CD4-positive, alpha-beta T cell treated with Interleukin-2 at 100 ng/mL for 4 hours (primary cell): ENCODE measurements around the gene IL17B.

Source experiments
- DNase-seq: peaks from one replicate; pipeline ENCODE4 v3.0.0-alpha.2; 2020; ENCODE audit warnings: low spot score

The IL17B gene

GRCh38 chr5:149357370-149358293, 21.5 kb downstream of the IL17B start, which contains the start of gene PCYOX1L:
PCYOX1L (plus strand) TSS chr5:149358046; CDS start chr5:149358069, 23 bp downstream.
- peak; percentile 97 for DNase-seq

- no peak for DNase-seq
These were observed 22.7 kb downstream of the IL17B start for GRCh38 chr5:149356391-149356790.

GRCh38 chr5:149355688-149356087, 23.4 kb downstream of the IL17B start:
- no peak for DNase-seq

DNA sequence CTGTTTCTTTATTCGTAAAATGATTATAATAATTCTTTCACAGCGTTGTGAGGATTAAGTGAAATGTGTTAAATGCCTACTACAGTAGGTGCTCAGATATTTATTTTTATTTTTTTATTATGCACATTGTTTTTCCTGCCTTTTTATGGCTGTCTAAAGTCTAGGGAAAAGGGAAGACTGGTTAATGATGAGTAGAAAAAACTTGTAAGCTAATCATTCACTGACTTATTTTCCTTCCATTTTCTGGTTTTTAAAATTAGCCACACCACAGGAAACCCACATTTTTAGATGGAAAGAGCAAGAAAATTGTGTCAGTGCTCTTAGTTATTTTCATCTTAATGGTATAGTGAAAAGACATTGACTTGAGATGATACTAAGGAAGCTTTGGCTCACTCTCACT, 25.2 kb downstream of the IL17B start:
- no peak for DNase-seq

DNA sequence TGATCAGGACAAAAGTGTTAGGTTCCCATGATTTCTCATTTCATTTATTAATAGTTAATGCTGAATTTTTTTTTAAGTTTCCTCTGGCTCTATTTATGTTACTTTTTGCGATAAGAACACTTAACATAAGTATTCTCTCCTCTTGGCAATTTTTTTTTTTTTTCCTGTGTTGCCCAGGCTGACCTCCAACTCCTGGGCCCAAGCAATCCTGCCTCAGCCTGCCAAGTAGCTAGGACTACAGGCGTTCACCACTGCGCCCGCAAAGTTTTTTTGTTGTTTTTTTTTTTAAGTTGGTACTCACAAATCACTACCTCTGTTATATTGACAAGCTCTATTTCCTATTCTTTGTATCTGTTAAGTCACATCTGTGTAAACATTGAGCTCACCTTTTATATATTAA, 26.9 kb downstream of the IL17B start:
- DNase-seq = no peak

- no peak for DNase-seq
These were observed 29.7 kb downstream of the IL17B start for GRCh38 chr5:149349382-149349781.

GRCh38 chr5:149348518-149348917, 30.6 kb downstream of the IL17B start:
- DNase-seq = peak; percentile 67

- no peak for DNase-seq
These were observed 33.2 kb downstream of the IL17B start for GRCh38 chr5:149345892-149346222.

GRCh38 chr5:149345147-149345891, 33.8 kb downstream of the IL17B start, which contains the start of gene GRPEL2:
GRPEL2 (plus strand) TSS chr5:149345499; CDS start chr5:149345540, 41 bp downstream.
- DNase-seq = peak; percentile 92

- no peak for DNase-seq
These were observed 34.9 kb downstream of the IL17B start for GRCh38 chr5:149344151-149344550.

- DNase-seq = no peak
These were observed 37.2 kb downstream of the IL17B start for GRCh38 chr5:149341876-149342275.

DNA sequence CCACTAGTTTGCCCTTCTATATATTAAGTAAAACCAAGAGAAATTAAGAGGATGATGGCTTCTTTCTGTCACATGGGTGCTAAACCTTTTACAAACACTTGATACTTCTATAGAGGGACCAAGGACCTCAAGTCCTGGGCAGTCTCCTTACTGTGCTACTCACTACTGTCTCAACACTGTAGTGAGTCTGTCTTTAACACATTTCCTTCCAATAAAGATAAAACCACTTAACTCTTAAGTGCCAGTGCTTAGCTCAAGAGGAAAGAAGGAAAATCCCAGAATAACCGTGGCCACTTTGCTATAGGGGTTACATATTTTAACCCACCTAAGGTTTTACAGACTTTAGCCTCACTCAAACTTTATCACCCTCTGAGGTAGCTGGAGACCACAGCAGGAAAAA, 38.2 kb downstream of the IL17B start:
- DNase-seq = no peak

GRCh38 chr5:149338364-149338763, 40.7 kb downstream of the IL17B start:
- no peak for DNase-seq

- DNase-seq = no peak
These were observed 41.4 kb downstream of the IL17B start for GRCh38 chr5:149337736-149338135.

DNA sequence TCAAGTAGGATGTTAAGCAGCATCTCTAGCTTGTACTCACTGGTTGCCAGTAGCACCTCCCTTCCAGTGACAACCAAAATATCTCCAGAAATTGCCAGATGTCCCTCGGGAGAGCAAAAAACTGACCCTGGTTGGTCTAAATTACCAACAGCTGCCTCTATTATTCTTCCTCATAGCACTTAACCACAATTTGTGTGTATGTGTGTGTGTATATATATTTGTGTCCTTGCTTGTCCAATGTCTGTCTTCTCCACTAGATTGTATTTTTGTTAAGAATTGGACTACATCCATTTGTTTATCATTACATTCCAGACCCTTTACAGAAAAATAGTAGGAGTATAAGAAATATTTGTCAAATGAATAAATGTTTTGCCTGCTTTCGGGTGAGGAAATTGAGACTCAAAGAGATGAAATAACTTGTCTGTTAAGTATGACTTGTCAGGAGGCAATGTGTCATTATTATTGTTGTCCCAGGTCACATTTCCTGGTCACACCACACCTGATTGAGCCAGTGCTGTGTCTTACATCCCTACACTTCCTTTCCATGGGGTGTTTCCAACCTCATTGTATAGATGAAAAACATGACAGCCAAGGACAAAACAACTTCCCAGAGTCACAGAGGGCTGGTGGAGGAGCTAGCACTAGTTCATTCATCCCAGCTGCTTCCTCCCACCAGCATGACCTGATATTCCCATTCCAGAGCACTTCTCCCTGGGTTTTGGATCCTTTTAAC, 45.2 kb downstream of the IL17B start:
- no peak for DNase-seq

GRCh38 chr5:149328177-149328576, 50.9 kb downstream of the IL17B start:
- no peak for DNase-seq

DNA sequence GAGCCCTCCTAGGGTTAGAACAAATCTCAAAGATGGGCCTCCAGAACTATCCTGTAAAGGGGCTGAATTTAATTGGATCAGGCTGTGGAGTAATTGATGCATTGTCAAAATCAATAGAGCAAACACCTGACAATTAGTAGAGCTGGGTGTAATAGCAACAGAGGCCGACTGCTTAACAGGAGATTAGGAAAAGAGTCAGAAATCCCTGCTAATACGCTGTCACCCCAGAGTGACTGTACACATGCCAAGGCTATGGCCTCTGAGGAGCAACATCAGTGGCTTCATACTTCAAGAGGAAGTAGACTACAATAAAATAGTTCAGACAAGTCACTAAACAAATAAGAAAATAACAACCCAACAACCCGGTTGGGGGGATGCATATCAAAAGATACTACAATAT, 52.5 kb downstream of the IL17B start:
- no peak for DNase-seq

- DNase-seq = no peak
These were observed 53.2 kb downstream of the IL17B start for GRCh38 chr5:149325894-149326293.

DNA sequence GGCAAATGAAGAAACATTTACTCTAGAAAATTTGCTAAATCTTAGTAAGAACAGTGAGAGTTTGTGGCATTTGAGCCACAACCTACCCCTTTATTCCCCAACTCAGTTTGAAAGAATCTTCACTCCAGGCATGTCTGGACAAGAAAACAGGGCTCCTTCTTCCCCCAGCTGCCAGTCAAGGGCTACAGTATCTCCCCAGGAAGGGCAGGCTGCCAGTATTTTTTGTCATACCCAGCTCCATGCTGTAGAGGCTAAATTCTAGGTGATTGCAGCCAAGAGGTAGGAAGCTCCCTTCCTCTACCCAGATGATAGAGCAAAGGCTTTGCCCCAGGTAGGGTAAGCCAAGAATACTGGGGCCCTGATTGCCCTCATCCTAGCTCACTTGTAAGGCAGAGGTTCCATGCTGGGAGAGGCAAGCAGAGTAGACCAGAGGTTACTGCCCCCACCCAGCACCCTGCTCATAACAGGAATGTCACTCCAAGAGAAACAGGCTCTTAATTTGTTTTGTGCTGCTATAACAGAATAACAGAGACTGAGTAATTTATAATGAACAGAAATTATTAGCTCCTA, 53.8 kb downstream of the IL17B start:
- DNase-seq = no peak

- DNase-seq = no peak
These were observed 54.5 kb downstream of the IL17B start for GRCh38 chr5:149324641-149325040.
